Cardiac ventricle fibroblast (primary cell): Measurements from ENCODE around the gene GNAQ. TPM values are rescaled to one million over a fixed set of nuclear protein-coding genes. Genes with fewer than 3 reads are reported as not detected.

Source experiments
- total RNA-seq: library from RNA; depleted of rRNA; stranded (reverse); fragments of >200 nt; gene quantifications from 2 replicates; pipeline ENCODE4 v1.2.3, GENCODE V29; 2015

The GNAQ gene
- total RNA-seq, result 23.9 and 24.7 TPM in 2 replicates

DNA sequence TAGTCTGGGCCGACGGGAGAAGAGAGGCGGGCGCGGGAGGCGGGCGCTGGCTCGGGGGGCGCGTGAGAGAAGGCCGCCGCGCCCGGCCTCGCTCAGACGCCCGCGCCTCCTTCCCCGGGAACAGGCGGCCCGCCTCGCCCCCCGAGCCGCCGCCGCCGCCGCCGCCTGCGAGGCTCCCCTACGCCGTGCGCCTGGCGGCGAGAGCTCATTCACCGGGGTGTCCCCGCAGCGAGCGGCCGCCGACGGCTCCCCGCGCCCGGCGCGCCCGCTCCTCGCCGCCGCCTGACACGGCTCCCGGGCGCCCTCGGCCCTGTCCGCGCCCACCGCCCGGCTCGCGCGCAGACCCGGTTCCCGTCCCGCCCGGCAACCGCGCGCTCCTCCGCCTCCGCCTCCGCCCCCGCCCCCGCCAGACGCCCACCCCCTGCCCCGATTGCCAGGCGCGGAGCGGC is at the start of gene GNAQ:
Gene GNAQ, minus strand, starts transcription at position 368 of the 449 bp plus-strand sequence. CDS start 576 bp downstream, outside the sequence.

Other genes with a start within 250 kb of the GNAQ start
- gene CEP78, start 204.3 kb upstream of the GNAQ start, total RNA-seq, result 6.1 and 7.1 TPM in 2 replicates